NCI-H345 (cell line): Measurements from ENCODE around the gene FBXO9.
A peak's percentile ranks its signal among the peaks of the same experiment; 100 is the strongest.
"Not testable (repeated sequence)": the region's sequence is repeated elsewhere in the genome, so short reads cannot be mapped to it uniquely, and the experiment has no call there.

ENCODE experiments used
- DNase-seq: peaks from one replicate; lab custom pipeline; 2025; lab: John Stamatoyannopoulos, UW

FBXO9 gene

DNA sequence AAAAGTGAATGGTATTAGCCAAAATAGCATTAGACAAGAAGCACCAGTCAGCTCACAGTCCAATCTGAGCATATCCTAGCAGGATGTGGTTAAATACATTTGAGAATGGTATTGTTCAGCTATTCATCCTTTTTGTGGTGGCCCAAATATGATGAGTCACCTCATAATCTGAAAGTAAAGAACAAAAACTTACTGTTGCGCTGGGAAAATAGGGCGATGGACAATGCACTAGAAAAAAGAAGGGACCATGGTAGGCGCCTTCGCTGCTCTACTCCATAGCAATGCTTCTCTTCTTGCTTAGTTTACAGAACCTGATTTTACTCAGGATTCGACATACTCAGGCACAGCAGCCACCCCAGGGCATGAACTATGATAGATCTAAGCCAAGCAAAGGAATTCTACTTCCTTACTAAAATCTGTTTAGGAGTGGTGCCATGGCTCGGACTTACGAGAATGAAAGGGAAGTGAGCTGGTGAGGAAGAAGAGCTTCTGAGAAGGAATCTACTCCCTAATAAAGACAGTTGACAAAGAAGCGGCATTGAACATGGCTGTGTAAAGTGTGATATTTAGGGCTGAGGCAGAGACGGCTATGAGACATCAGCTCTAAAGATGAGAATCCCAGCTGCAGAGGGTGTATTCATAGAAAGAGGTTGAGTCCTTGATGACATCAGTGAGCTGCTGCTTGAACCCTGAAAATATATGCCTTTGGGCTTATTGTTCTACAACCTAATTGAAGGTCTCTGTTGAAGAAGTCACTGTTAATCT lies 16.6 kb upstream of the FBXO9 start:
- DNase-seq, result no peak

DNA sequence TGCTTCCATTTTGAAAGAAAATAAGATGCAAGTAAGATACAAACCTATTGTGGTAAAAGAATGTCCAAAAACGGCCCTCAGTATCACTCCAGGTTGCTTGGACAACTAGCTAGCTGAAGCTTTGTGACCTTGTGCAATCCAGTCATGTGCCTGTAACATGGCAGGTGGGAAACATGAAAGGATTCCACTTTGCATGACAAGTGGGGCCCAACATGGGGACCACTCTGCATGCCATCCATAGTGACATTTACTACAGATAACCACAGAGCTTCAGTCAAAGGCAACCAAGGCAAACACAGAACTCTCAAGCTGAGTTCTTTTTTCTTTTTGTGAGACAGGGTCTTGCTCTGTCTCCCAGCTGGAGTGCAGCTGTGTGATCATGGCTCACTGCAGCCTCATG lies 15.8 kb upstream of the FBXO9 start:
- DNase-seq, result no peak

GRCh38 chr6:53052152-53052551 lies 13.1 kb upstream of the FBXO9 start:
- not testable (repeated sequence) for DNase-seq

DNA sequence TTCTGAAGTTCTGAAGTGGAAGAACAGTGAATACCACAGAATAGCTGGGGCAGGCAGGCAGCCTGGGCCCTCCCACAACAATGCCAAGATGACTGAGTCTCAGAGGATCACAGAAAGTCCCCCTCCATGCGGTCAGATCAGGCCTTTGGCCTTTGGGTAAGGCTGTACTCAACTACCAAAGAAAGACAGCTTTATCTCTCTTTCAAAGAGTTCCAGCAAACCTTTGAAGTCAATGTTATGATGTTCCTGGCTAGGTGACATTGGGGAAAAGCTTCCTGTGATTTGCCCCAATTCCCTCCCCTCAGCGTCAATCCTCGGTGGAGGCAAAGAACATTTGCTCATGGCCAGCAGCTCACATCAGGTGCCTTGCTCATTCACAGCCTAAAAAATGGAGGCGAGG lies 10.7 kb upstream of the FBXO9 start:
- DNase-seq, result no peak

- DNase-seq, result no peak
These were observed 9.3 kb upstream of the FBXO9 start for GRCh38 chr6:53055873-53056272.

DNA sequence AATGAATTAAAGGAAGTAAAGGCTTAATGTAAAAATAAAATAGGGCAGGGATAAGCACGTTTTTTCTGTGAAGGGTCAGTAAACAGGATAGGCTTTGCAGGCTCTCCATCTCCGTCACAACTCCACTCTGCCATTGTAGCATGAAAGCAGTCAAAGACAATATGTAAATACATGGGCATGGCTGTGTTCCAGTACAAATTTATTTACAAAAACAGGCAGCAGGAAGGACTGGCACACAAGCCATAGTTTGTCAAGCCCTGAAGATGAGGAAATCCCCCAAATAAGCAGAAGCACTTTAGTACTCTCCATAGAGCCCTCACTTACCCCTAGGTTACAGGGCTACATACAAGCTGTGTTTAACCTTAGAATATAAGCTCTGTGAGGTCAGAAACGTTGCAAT lies 8.9 kb upstream of the FBXO9 start:
- DNase-seq, result peak; percentile 52

DNA sequence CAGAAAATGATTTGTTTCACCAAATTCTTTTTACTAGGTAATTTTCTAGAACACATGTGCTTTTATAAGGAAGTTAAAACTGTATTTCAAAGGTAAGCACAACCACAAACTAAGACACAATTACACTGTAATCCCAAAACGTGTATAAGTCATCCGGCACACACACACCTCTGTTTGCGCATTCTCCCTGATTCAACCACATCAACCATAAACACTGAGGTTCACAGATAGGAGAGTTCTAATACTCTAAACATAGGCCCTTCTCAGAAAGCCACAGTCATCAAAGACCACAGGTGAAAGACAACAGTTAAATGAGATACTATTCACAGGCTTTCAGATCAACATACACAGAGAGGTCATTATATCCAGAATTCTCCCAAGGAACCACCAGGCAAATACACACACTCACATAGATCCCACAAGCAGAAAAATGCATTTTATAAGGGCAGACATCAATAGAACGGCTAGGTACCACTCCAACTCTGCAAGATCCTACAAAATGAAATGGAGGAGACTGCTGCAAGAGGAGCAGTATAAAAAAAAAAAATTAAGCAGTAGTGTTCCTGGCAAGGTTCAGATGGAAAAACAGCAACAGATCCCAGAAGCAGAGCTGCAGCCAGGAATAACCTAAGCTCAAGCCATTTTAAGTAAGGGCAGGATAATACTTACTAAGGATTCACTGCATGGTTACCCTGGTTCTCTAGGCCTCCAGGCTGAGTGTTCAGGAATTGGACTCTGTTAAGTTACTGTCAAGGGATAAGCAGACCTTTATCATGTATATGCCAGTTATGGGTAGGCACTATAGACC lies 6.6 kb upstream of the FBXO9 start:
- DNase-seq, result no peak

DNA sequence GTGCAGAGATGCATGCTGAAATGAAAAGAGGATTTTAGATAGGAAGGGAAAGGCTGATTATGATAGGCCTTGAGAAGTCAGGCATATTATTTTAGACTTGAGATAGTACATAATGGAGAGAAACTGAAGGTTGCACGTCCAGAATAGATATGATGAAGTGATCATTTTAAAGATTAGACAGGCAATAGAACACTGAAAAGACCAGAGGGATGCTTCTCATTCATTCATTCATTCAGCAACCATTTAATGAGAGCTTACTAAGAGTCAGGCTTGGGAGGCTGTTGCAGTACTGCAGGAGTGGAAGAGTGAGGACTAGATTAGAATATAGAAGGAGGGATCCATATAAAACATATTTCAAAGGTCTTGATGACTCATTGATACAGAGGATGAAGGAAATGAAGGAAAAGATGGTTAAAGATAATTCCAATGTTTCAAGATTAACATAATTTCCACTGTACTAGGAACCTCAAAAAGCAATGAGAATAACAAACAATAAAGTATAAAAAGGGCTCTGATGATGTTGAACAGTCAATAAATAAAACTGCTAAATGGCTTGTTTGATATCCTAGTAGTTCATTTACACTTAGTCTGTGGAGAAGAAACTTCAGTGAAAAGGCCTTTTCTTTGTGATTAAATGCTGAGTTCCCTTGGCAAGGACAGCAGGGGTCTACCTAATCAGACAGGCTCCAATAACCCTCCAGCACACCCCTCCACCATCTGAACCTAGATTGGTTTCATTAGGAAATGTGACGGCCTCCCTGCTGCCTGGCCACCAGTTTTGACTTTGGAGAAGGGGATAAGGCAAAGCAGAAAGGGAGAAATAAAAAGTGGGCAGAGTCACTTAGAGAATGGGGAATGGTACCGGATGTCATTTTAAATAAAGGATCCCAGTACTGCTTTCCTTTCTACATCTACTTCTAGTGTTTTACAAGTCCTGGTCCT lies 5.3 kb upstream of the FBXO9 start:
- DNase-seq, result no peak

GRCh38 chr6:53062169-53062539 lies 3.0 kb upstream of the FBXO9 start:
- no peak for DNase-seq

- not testable (repeated sequence) for DNase-seq
These were observed 949 bp upstream of the FBXO9 start for GRCh38 chr6:53064255-53064654.

DNA sequence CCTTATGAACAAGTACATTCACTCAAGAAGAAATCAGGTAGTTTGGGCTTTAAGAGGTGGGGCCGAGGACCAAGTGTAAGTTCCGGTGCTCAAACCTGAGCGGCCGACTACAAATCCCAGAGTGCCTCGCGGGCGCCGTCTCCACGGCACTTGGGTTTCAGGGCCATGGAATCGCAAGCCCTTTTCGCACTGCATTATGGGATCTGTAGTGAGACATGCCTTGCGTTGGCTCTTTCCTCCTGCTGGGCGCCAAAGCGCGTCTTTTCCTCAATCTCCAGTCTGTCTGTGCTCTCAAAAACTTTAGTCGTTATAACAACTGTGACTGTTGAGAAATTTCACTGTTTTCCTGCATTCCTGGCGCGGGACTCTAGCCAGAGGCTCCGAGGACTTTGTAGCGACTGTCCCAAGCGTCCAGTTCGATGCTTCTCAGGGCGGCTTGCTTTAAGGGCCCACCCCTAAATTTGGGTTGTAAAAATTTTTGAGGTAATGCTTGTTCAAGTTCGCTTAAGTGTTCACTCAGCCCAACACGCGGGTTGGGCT lies 408 bp upstream of the FBXO9 start:
- peak; percentile 98 for DNase-seq

- peak; percentile 34 for DNase-seq
These were observed 843 bp downstream of the FBXO9 start for GRCh38 chr6:53066077-53066417.

DNA sequence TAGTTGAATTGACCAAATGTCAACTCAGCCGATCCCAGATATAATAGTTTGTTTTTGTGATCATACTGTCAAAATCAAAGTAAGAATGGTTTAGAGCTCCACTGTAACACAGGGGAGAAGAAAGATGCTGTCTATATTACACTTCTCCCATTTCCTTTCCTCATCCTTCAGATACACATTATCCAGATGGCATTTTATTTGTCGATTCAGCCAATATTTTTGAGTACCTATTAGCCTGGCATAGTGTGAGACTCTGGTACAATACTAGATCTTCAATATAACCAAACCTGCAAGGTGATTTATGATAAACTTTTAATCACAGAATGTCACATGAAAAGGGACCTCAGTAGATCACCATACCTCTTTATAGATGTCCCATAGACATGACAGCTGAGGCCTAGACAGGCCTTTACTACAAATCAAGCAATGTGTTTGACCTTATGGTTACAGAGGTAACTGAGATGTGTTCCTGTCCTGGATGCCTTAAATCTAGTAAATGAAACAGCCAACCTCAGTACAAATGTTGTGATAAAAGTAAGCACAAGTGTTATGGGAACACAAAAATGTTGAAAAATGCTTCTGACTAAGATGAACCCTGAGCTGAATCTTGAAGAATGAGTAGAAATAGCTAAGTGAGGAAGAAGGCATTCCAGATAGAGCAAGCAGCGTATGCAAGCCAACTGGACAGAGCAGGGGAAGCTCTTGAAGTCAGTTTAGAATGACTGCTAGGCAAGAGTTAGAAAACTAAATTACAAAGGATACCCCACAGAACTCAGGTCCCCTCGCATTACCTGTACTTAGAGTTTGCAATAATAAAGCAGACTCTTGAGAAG lies 1.9 kb downstream of the FBXO9 start:
- no peak for DNase-seq

GRCh38 chr6:53067849-53068361 lies 2.7 kb downstream of the FBXO9 start:
- DNase-seq, result no peak

DNA sequence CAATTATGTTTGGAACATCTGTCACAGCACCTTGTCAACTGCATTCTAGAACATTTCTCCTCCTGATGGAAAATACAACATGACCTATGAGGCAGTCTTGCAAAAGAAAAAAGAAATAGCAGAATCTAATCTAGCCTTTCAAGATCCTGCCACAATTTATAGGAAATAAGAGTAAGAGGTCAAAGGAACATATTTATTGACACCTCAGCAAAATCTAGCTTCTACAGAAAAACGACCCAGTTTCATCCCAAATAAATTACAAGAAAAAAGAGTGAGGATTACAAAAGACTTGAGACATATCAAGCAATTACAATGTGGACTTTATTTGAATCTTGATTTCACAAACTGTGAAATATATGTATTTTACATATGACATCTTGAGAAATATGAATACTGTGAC lies 4.2 kb downstream of the FBXO9 start:
- DNase-seq, result no peak

- DNase-seq, result no peak
These were observed 5.6 kb downstream of the FBXO9 start for GRCh38 chr6:53070806-53071205.

DNA sequence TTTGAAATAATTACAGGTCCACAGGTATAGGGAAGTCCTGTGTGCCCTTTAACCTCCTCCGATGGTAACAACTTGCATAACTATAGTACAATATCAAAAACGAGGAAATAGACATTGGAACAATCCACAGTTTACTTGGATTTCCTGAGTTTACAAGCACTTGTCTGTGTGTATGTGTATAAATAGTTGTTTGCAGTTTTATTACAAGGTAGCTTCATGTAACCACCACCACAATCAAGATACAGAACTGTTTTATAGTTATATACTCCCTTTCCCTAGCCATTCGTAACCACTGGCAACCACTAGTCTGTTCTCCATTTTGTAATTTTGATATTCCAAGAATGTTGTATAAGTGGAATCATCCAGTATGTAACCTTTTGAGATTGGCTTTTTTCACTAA lies 9.1 kb downstream of the FBXO9 start:
- no peak for DNase-seq

GRCh38 chr6:53080813-53081212 lies 15.6 kb downstream of the FBXO9 start:
- no peak for DNase-seq

- no peak for DNase-seq
These were observed 21.1 kb downstream of the FBXO9 start for GRCh38 chr6:53086302-53086701.

GRCh38 chr6:53089948-53090347 lies 24.7 kb downstream of the FBXO9 start:
- DNase-seq, result no peak

GRCh38 chr6:53090576-53090975 lies 25.4 kb downstream of the FBXO9 start:
- DNase-seq, result no peak
